ENCODE measurements around the gene TGIF2. TPM values are rescaled to one million over a fixed set of nuclear protein-coding genes. Genes with fewer than 3 reads are reported as not detected.
"Not testable (repeated sequence)": the region's sequence is repeated elsewhere in the genome, so short reads cannot be mapped to it uniquely, and the experiment has no call there.

The TGIF2 gene
- total RNA-seq, 4 donors from 2014 or later: 11.0 to 15.1 (median 12.1) TPM

GRCh38 chr20:36607586-36608387 lies 34.4 kb downstream of the TGIF2 start:
- DNase-seq (ENCODE audit: low spot score) (no peak), ATAC-seq (ENCODE audit: low FRiP score) (no peak)
- TF ChIP-seq CTCF (IDR thresholded peaks at IDR 0.05): no peak

GRCh38 chr20:36608388-36608728 lies 35.0 kb downstream of the TGIF2 start:
- DNase-seq (ENCODE audit: low spot score); ATAC-seq (ENCODE audit: low FRiP score): not testable (repeated sequence)

- ATAC-seq (ENCODE audit: low FRiP score) (no peak), DNase-seq (ENCODE audit: low spot score) (no peak)
- no peak for TF ChIP-seq CTCF (IDR thresholded peaks at IDR 0.05)
Measured at GRCh38 chr20:36611625-36612024, 38.2 kb downstream of the TGIF2 start.

GRCh38 chr20:36613974-36614373 lies 40.6 kb downstream of the TGIF2 start:
- ATAC-seq (ENCODE audit: low FRiP score): no peak
- DNase-seq (ENCODE audit: low spot score): no peak
- no peak for TF ChIP-seq CTCF (IDR thresholded peaks at IDR 0.05)

- no peak for DNase-seq (ENCODE audit: low spot score)
- ATAC-seq (ENCODE audit: low FRiP score): no peak
- TF ChIP-seq CTCF (IDR thresholded peaks at IDR 0.05): no peak
Measured at GRCh38 chr20:36614781-36615557, 41.6 kb downstream of the TGIF2 start.

GRCh38 chr20:36620917-36621316 lies 47.5 kb downstream of the TGIF2 start:
- DNase-seq (ENCODE audit: low spot score) (no peak), ATAC-seq (ENCODE audit: low FRiP score) (no peak)
- no peak for TF ChIP-seq CTCF (IDR thresholded peaks at IDR 0.05)

GRCh38 chr20:36623444-36623843 lies 50.0 kb downstream of the TGIF2 start:
- TF ChIP-seq CTCF (IDR thresholded peaks at IDR 0.05): no peak
- DNase-seq (ENCODE audit: low spot score) (no peak), ATAC-seq (ENCODE audit: low FRiP score) (no peak)
